ENCODE results near the gene KCP. TPM values are rescaled to one million over a fixed set of nuclear protein-coding genes. Genes with fewer than 3 reads are reported as not detected.

The KCP gene
- total and polyA plus RNA-seq, 2 experiments from 2014 or later: 0.76 to 1.1 TPM

GRCh38 chr7:128876586-128876977 is 33.9 kb downstream of the KCP start:
- H3K4me2 ChIP-seq: no peak overlapping the region
- no peaks in the 10 kb centered on the region for H3K36me3 Mint-ChIP-seq (ENCODE audit: low read depth)

More at GRCh38 chr7:128876586-128876977, 33.9 kb downstream of the KCP start:
- Histone ChIP-seq H3K79me2 (replicated peaks; ENCODE audit: insufficient read depth) (no peaks in the 10 kb centered on the region), H2AFZ (no peak overlapping the region), H3K4me1 (ENCODE audit: insufficient read depth) (peaks cover 8% of the 10 kb centered on the region; the same call in 1 of the 2 replicates), H3K27me3 (ENCODE audit: insufficient read depth) (peaks cover 7% of the 10 kb centered on the region), H3K36me3 (ENCODE audit: insufficient read depth) (no peaks in the 10 kb centered on the region), H3K4me3 (no peak overlapping the region), H3K27ac (ENCODE audit: low read depth) (no peak overlapping the region), H3K9me2 (ENCODE audit: insufficient read depth) (no peaks in the 10 kb centered on the region), H4K20me1 (replicated peaks; ENCODE audit: insufficient read depth) (no peaks in the 10 kb centered on the region), H3F3A (replicated peaks; ENCODE audit: low read depth) (no peaks in the 10 kb centered on the region)
- Mint-ChIP-seq H3K27me3 (ENCODE audit: insufficient read depth, low read depth, poor library complexity) (peaks cover 15% of the 10 kb centered on the region), H3K9me3 (no peaks in the 10 kb centered on the region), H3K4me1 (peaks cover 3% of the 10 kb centered on the region; the same call in 1 of the 3 replicates), H3K27ac (no peak overlapping the region), H3K4me3 (no peak overlapping the region)
- no peak for DNase-seq (ENCODE audit: low spot score)
- no peak for ATAC-seq
- TF ChIP-seq ZNF462 (CRISPR knock-in tag; IDR thresholded peaks at IDR 0.05) (no peak), EZH2phosphoT487 (IDR thresholded peaks at IDR 0.05; ENCODE audit: unreplicated experiment) (no peak), POLR2AphosphoS5 (IDR thresholded peaks at IDR 0.05; ENCODE audit: low read depth) (no peak), CTCF (conservative IDR thresholded peaks at IDR 0.05; ENCODE audit: low read depth in 2 of 2) (no peak), REST (IDR thresholded peaks at IDR 0.05; ENCODE audit: unreplicated experiment) (no peak), ETS1 (IDR thresholded peaks at IDR 0.05) (no peak), NANOG (IDR thresholded peaks at IDR 0.05; ENCODE audit: borderline replicate concordance) (no peak), ZNF114 (CRISPR knock-in tag; IDR thresholded peaks at IDR 0.05) (no peak), ZNF331 (CRISPR knock-in tag; IDR thresholded peaks at IDR 0.05; ENCODE audit: low read depth) (no peak)
